ENCODE results near the gene DDX4.
"Not testable (repeated sequence)": the region's sequence is repeated elsewhere in the genome, so short reads cannot be mapped to it uniquely, and the experiment has no call there.

Gene DDX4

GRCh38 chr5:55737793-55738192 is at the start of gene DDX4:
DDX4 (plus strand) TSS chr5:55738061; CDS start chr5:55738964, 903 bp downstream.
- no peak for DNase-seq

DNA sequence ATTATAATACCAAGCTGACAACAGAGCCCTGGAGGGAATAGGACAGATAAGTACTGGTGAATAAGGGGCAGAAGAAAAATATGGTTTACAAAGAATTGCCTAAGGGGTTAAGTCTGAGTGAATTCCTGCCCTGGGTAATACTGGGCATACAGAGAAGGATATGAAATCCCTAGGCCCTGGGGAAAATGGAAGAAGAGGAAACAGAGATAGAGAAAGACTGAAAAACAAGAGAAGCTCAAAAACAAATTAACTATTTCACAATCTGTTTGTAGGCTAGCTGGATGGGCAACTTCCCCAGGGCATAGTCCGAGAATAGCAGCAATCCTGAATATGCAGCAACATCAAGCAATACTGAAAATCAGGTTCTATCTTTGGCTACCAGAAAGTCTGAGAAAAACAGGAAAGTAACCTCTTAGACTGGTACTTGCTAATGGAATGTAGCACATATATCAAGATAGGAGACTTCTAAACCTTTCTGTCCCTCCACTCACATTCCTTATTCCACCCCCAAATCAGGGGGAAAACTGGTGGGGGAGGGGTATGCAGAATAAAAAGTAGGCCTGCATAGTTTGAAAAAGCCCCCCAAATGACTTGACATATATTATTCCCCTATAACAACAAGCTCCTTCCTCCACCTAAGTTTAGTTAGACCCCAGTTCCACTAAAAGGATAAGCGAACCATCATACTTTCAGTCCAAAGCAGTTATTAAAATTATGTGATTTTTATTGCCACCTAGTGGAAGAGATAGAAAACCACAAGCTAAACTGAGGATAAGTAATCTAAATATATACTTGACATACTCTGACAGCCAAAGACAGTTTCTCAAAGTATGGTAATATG is 46.4 kb upstream of the DDX4 start:
- no peak for DNase-seq

GRCh38 chr5:55692106-55692417 is 45.8 kb upstream of the DDX4 start:
- no peak for DNase-seq

DNA sequence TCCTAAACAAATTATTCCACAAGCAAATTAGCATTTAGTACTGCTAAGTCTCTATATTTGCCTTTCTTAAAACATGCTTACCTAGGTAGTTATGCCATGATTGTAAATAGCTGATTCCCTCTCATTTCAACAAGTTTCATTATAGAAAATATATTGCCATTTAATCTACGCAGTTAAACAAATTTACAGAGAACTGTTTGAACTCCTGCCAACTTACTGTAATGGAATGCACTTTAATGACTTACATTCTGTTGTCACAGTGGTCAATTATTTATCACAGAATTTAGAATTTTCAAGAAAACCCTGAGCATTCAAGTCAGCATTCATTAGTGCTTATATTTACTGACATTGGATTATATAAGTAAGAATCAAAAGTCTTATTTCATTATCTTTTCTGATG is 45.4 kb upstream of the DDX4 start:
- no peak for DNase-seq

DNA sequence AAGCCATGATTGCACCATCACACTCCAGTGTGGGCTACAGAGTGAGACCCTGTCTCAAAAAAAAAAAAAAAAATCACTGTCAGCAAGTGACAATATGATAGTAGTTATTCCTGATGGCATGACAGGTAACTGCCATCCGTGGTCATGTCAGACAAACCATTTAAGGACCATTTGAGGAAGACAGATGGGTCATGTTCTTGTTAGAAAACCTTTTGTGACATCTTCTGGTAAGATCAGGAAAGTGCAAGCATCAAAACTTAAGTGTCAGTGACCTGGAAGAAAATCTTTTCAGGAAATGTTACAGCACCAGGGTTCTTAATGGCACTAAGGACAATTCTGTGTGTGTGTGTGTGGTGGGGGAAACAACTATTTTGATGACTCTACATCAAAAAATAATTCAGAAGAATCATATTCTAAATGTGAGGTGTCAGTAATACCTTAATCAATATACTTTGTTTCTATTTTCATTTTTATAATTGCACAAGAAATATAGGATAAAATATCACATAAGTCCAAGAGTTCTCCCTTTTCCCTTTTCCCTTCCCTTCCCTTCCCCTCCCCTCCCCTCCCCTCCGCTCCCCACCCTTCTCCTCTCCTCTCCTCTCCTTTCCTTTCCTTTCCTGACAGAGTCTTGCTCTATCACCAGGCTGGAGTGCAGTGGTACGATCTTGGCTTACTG is 43.6 kb upstream of the DDX4 start:
- DNase-seq: no peak

DNA sequence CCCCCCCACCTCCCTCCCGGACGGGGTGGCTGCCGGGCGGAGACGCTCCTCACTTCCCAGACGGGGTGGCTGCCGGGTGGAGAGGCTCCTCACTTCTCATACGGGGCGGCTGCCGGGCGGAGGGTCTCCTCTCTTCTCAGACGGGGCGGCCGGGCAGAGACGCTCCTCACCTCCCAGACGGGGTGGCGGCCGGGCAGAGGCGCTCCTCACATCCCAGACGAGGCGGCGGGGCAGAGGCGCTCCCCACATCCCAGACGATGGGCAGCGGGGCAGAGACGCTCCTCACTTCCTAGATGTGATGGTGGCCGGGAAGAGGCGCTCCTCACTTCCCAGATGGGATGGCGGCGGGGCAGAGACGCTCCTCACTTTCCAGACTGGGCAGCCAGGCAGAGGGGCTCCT is 41.2 kb upstream of the DDX4 start:
- not testable (repeated sequence) for DNase-seq

DNA sequence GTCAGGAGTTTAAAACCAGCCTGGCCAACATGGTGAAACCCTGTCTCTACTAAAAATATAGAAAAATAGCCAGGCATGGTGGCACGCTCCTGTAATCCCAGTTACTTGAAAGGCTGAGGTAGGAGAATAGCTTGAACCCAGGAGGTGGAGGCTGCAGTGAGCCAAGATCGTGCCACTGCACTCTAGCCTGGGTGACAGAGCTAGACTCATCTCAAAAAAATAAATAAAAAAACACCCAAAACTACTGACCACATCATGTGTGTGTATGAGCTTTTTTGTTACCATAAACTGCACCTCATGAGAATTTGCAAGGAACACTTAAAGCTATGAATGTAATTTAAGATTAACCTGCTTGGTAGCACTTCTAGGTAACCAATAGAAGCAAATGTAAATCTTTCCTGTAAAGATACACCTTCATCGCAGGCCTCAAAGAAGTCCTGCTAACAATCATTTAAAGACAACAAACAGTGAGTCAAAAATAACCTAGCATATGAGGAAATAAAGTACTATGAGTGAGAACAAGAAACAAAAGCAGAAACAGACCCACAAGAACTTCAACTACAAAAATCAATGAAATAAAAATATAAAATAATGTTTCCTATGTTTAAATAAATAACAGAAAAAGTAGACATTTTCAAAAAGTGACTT is 38.7 kb upstream of the DDX4 start:
- no peak for DNase-seq

- DNase-seq: no peak
Measured at GRCh38 chr5:55700745-55701144, 37.1 kb upstream of the DDX4 start.

- DNase-seq: no peak
Measured at GRCh38 chr5:55701462-55702103, 36.3 kb upstream of the DDX4 start.

- no peak for DNase-seq
Measured at GRCh38 chr5:55702598-55703345, 35.1 kb upstream of the DDX4 start.

DNA sequence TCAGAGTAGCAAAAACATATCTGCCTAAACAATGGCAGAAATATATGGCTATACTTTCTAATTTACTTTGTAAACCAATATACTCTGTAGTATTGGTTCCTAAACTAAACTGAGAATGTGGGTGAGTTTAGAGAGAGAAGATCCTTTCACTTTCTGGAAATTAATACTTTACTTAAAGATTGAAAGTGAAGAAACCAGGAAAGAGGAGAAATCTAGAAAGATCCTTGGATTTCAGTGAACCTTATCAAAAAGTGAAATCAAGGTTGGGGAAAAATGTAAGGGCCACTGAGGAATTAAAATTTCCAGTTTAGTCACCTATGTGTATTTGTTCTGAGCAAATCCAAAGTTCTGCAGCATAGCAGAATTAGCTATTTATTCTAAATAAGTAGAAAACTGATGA is 31.6 kb upstream of the DDX4 start:
- DNase-seq: no peak

DNA sequence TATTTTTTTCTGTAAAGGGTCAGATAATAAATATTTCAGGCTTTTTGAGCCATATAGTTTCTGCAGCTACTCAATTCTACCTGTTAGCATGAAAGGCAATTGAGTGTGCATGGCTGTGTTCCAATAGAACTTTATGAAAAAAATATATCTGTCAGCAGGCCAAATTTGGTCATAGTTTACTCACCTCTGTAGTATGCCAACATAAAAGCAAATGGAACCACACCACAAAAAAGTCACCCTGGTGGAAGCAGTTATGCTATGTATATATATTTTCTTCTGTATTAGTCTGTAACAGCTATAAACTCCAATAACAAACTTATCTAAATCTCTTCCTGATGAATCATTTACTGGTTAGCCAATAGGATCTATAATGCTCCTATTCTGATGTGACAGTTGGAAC is 29.1 kb upstream of the DDX4 start:
- DNase-seq: no peak

- no peak for DNase-seq
Measured at GRCh38 chr5:55711507-55712022, 26.3 kb upstream of the DDX4 start.

- peak; percentile 57 for DNase-seq
Measured at GRCh38 chr5:55712023-55712859, 25.6 kb upstream of the DDX4 start, which contains the start of gene SLC38A9. SLC38A9 (minus strand) TSS chr5:55712324; CDS start chr5:55697958, 14,366 bp downstream.

- DNase-seq: no peak
Measured at GRCh38 chr5:55713871-55714270, 24.0 kb upstream of the DDX4 start.

DNA sequence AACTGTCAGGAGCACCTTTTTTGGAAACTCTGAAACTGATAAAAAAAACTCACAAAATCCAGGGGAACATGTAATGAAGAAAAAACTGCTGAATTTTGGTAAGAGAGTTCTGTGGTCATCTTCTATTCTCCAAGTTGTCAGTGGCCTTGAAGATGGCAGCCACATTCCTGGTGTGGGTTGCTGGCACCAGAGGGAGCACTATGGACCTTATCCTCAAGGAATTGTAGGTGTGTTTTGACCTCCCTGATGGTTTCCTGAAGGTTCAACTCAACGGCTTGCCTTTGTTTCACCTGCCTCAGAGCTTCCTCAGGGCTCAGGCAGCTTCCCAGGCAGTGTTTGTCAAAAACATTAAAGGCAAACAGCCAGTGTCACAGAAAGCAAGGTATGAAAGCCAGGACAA is 23.5 kb upstream of the DDX4 start:
- DNase-seq: no peak

DNA sequence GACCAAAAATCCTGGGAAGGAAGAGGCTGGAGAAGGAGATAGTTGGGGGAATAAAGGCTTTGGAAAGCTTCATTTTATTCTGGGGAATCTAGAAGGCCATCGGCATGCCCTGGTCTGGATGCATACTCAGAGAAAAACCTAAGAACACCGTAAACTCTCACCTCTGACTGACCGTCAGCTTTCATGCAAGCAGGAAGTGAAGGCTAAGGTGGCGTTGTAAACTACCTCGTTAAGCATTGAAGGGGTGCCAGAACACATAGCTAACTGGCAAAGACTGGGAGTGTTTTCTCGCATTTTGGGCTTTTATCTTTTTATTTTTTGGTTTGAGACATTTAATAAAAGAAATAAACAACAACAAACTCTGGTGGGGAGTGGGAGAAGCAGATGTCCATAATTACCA is 23.1 kb upstream of the DDX4 start:
- no peak for DNase-seq

GRCh38 chr5:55715519-55716078 is 22.3 kb upstream of the DDX4 start:
- DNase-seq: no peak

- DNase-seq: not testable (repeated sequence)
Measured at GRCh38 chr5:55719026-55719425, 18.8 kb upstream of the DDX4 start.

GRCh38 chr5:55720188-55720703 is 17.6 kb upstream of the DDX4 start:
- DNase-seq: no peak

DNA sequence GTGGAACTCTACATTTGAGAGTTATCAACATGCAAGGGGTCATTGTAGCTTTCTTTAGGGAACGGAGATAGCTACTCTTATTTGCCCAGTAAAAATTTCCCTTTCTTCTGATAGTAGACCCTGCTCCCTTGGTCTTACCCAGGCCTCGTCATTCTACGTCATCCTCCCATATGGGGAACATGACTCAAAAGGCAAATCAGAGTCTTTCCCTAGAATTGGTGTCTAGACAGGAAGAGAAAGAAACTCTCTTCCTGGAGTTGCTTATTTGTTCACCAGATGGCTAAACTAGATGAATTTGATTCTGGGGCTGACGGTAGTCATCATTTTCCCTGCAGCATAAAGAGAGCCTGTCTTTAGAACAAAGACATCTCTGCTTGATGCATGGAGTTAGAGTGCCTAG is 13.6 kb upstream of the DDX4 start:
- DNase-seq: no peak
